Body of pancreas (tissue), 4 donors: Measurements from ENCODE around the gene CHN2.

Experiments used
- CTCF ChIP-seq, 7 experiments: fragments of 450-650 bp in 4 of 7; fragments of 200-600 bp in 3 of 7; sonication (generic) in 3 of 7; IDR thresholded peaks; one replicate each; pipeline ENCODE4 v1.5.1; 2016 to 2019; ENCODE audit warnings: antibody characterized with exemption in 7 of 7
- POLR2A ChIP-seq, 3 donors: fragments of 450-650 bp; IDR thresholded peaks; one replicate each; pipeline ENCODE4 v1.6.1; 2016; ENCODE audit warnings: antibody characterized with exemption in 3 of 3, mild to moderate bottlenecking in 2 of 3

GRCh38 chr7:29345590-29345989 is 151.0 kb downstream of the CHN2 start:
- TF ChIP-seq POLR2A (IDR thresholded peaks at IDR 0.05) = no peak
- TF ChIP-seq CTCF (IDR thresholded peaks at IDR 0.05) = peak in 6 of 7 experiments; percentile 33 to 58 (median 50)
